ENCODE results near the gene NUMBL.
"Not testable (repeated sequence)": the region's sequence is repeated elsewhere in the genome, so short reads cannot be mapped to it uniquely, and the experiment has no call there.

NUMBL gene

DNA sequence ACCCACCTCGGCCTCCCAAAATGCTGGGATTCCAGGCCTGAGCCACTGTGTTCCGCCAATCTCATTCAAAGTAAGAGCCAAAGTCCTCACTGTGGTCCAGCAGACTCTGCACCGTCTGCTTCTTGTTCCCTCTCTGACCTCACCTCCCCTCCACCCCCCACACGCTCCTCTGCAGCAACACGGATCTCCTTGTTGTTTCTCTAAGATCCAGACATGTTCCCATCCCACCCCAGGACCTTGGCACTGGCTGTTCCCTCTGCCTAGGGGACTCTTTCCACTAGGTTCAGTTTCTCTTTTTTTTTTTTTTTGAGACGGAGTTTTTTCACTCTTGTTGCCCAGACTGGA lies 50.8 kb downstream of the NUMBL start:
- FAIRE-seq = no peak
- DNase-seq (ENCODE audit: extremely low spot score, insufficient read length, low read depth) = no peak

GRCh38 chr19:40638327-40638726 lies 52.1 kb downstream of the NUMBL start:
- FAIRE-seq (no peak), DNase-seq (ENCODE audit: extremely low spot score, insufficient read length, low read depth) (no peak)

GRCh38 chr19:40633207-40633606 lies 57.2 kb downstream of the NUMBL start:
- FAIRE-seq (no peak), DNase-seq (ENCODE audit: extremely low spot score, insufficient read length, low read depth) (no peak)

DNA sequence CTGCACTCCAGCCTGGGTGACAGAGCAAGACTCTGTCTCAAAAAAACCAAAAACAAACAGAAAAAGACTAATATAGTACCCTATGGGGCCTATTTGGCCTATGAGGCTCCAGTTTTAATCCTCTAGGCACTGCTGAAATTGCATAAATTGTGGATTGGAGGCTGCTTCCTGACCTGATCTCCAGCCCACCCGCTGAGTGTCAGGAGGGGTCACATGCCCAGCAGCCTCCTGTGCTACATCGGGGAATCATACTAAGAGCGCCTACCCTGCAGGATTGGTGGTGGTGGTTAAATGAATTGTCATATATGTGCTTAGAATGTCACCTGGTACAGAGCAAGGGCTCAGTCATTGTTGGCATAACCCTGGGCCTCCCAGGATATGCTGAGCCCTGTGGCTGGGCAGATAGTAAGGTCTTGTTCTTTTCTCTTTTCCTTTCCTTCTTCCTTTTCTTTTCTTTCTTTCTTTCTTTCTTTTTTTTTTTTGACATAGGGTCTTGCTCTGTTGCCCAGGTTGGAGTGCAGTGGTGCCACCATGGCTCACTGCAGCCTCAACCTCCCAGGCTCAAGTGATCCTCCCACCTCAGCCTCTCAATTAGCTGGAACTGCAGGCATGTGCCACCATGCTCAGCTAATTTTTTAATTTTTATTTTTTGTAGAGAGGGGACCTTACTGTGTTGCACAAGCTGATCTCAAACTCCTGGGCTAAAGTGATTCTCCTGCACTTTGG lies 58.0 kb downstream of the NUMBL start:
- DNase-seq (ENCODE audit: extremely low spot score, insufficient read length, low read depth) (no peak), FAIRE-seq (no peak)

GRCh38 chr19:40630571-40631160 lies 59.8 kb downstream of the NUMBL start:
- no peak for DNase-seq (ENCODE audit: extremely low spot score, insufficient read length, low read depth)
- FAIRE-seq = no peak

GRCh38 chr19:40629346-40629745 lies 61.1 kb downstream of the NUMBL start:
- DNase-seq (ENCODE audit: extremely low spot score, insufficient read length, low read depth) = no peak
- FAIRE-seq = no peak

DNA sequence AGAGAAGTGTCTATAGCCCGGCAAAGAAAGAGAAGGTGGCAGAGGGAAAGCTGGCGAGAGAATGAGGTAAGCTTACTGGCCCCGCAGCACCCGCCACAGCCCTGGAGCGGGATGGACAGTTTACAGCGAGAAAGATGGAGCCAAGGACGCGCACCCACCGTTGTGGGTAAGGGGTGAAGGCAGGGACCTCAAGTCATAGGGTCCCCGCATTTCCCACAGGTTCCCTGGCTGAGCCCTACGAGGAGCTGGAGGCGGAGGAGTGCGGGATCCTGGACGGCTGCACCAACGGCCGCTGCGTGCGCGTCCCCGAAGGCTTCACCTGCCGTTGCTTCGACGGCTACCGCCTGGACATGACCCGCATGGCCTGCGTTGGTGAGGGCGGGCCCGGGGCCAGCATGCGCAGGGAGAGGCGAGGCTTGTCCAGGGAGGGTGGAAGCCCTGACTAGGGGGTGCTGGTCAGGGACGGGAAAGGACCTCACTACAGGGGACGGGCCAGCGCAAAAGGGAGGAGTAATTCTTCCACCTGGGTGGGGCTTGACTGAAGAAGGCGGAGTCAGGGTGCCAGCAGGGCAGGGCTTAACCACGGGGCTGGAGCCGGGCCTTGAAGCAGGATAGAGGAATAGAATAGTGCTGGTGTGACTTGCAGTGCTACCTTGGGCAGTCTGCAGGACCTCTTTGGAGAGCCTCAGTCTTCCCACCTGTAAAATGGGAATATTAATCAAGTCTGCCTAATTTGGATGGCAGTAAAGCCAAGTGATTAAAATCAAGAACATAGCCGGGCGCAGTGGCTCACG lies 62.8 kb downstream of the NUMBL start:
- DNase-seq (ENCODE audit: extremely low spot score, insufficient read length, low read depth) = no peak
- FAIRE-seq = no peak

DNA sequence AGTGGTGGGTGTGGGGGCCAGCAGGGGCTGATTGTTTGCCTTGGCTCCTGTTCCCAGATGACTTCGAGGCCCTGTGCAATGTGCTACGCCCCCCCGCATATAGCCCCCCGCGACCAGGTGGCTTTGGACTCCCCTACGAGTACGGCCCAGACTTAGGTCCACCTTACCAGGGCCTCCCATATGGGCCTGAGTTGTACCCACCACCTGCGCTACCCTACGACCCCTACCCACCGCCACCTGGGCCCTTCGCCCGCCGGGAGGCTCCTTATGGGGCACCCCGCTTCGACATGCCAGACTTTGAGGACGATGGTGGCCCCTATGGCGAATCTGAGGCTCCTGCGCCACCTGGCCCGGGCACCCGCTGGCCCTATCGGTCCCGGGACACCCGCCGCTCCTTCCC lies 63.5 kb downstream of the NUMBL start:
- DNase-seq (ENCODE audit: extremely low spot score, insufficient read length, low read depth) (no peak), FAIRE-seq (no peak)

DNA sequence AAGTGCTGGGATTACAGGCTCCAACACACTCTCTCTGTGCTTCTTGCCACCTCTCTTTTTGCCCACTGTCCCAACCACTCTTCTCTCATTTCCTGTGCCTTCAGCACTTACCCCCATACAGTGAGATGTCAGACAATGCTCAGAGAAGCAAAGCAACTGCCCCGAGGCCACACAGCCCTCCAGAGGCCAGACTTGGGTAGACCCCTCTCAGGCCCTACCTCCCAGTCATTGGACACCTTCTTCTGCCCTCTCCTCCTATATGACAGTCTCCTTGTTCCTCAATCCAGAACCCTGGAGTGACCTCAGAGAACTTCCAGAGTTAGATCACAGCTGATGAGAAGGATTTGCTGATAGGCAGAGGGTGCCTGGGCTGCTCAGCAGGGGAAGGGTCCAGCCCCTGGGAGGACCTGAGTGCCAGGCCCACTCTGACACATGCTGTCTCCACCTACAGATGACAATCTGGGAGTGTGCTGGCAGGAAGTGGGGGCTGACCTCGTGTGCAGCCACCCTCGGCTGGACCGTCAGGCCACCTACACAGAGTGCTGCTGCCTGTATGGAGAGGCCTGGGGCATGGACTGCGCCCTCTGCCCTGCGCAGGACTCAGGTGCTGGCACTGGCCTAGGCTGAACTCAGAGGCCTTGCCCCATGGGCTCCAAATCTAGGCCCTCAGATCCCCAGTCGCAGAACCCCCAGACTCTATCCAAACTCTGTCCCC lies 64.9 kb downstream of the NUMBL start:
- no peak for DNase-seq (ENCODE audit: extremely low spot score, insufficient read length, low read depth)
- no peak for FAIRE-seq

DNA sequence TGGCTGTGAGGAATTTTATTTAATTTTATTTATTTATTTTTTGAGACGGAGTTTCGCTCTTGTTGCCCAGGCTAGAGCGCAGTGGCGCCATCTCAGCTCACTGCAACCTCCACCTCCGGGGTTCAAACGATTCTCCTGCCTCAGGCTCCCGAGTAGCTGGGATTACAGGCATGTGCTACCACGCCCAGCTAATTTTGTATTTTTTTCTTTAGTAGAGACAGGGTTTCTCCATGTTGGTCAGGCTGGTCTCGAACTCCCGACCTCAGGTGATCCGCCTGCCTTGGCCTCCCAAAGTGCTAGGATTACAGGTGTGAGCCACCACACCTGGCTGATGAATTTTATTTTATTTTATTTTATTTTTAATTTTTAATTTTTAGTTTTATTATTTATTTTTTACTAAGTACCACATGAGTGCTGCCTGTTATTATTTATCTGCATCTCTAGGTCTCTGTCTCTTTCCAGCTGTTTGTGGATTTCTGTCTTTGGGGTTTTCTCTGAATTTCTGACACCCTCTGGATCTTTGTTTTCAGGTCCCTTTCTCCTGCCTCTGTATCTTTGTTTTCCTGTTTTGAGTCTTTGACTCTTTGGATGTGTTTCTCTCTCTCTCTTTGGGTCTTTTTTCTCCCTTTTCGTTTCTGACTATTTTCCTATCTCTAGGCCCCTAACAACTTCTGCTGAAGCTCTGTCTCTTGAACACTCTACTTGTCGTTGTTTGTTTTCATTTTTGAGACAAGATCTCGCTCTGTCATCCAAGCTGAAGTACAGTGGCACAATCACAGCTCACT lies 65.9 kb downstream of the NUMBL start:
- DNase-seq (ENCODE audit: extremely low spot score, insufficient read length, low read depth); FAIRE-seq: not testable (repeated sequence)

DNA sequence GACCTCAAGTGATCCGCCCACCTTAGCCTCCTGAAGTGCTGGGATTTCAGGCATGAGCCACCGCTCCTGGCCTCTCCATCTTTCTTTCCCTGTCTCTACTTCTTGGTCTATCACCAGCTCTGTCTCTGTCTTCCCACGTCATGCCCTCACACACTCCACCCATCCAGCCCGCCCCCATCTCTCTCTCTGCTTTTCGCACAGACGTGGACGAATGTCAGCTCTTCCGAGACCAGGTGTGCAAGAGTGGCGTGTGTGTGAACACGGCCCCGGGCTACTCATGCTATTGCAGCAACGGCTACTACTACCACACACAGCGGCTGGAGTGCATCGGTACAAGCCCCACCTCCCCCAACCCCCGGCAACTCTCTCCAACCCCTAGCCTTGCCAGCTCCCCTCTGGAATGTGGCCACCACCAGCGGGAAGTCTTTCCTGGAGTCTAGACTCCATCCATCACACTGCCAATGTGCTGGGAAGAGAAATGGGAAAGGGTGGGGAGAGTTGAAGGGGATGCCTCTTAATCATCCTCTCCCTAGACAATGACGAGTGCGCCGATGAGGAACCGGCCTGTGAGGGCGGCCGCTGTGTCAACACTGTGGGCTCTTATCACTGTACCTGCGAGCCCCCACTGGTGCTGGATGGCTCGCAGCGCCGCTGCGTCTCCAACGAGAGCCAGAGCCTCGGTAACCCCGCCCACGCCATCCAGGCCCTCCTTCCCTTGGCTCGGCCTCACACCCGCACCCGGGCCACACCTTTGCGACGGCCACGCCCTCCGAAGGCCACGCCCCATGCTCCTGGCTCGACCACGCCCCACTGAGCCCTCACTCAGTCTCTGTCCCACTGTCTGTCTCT lies 66.8 kb downstream of the NUMBL start:
- DNase-seq (ENCODE audit: extremely low spot score, insufficient read length, low read depth) (no peak), FAIRE-seq (no peak)

- FAIRE-seq (no peak), DNase-seq (ENCODE audit: extremely low spot score, insufficient read length, low read depth) (no peak)
Measured at GRCh38 chr19:40622773-40623075, 67.7 kb downstream of the NUMBL start.

GRCh38 chr19:40621966-40622772 lies 68.3 kb downstream of the NUMBL start:
- no peak for DNase-seq (ENCODE audit: extremely low spot score, insufficient read length, low read depth)
- FAIRE-seq = no peak

DNA sequence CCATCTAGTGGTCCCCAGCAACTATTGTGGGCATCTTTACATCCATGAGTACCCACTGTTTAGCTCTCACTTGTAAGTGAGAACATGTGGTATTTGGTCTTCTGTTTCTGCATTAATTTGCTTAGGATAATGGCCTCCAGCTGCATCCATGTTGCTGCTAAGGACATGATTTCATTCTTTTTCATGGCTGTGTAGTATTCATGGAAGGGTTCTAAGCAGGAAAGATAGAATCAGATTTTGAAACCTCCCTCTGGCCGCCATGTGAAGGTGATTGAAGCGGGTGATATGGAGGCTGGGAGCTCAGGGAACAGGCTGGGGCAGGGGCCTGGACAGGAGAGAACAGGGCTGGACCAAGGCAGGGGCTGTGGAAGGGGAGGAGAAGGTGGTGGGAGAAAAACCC lies 69.2 kb downstream of the NUMBL start:
- DNase-seq (ENCODE audit: extremely low spot score, insufficient read length, low read depth) = no peak
- no peak for FAIRE-seq

DNA sequence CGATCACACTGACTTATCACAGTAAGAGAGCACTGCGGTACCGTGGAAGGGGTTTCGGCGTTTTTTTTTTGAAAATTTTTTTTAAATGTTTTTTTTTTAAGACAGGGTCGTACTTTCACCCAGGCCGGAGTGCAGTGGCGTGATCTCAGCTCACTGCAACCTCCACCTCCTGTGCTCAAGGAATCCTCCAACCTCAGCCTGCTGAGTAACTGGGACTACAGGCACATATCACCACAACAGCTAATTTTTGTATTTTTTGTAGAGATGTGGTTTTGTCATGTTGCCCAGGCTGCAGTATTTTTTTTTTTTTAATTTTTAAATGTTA lies 70.3 kb downstream of the NUMBL start:
- FAIRE-seq (no peak), DNase-seq (ENCODE audit: extremely low spot score, insufficient read length, low read depth) (no peak)

DNA sequence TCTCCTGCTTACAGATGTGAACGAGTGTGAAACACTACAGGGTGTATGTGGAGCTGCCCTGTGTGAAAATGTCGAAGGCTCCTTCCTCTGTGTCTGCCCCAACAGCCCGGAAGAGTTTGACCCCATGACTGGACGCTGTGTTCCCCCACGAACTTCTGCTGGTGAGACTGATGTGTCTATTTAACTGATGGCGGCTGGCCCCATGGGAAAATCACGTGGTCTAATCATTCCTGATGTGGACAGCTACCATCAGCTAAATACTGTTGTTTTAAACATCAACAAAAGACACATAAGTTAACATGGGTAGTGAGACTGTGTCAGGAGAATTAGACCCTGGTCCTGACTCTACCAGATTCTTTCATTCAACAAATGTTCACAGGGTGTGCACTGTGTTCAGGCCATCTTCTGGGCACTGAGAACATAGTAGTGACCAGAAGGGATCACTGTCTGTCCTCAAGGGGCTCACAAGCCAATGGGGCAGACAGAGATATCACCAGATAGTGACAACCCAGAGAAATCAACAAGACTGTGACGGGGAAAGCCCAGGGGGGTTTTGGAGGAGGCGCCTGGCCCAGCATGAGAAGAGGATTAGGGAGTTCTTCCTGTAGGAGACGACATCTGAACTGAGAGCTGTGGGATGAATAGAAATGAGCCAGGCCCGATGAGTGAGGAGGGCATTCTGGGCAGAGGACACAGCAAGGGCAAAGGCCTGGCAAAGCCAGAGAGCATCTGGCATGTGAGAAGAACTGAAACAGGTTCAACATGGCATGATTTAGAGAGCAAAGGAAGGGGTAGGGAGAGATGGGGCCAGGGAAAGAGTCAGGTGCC lies 70.9 kb downstream of the NUMBL start:
- FAIRE-seq = no peak
- no peak for DNase-seq (ENCODE audit: extremely low spot score, insufficient read length, low read depth)

DNA sequence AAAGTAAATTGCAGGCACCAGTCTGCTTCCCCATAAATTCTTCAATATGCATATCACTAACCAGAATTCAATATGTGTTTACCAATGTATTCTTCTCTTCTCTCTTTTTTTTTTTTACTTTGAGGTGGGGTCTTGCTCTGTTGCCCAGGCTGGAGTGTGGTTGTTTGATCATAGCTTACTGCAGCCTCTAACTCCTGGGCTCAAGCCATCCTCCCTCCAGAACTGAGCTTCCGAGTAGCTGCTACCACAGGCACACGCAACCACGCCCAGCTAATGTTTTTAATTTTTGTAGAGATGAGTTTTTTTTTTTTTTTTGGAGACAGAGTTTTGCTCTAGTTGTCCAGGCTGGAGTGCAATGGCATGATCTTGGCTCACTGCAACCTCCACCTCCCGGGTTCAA lies 72.5 kb downstream of the NUMBL start:
- DNase-seq (ENCODE audit: extremely low spot score, insufficient read length, low read depth) = no peak

DNA sequence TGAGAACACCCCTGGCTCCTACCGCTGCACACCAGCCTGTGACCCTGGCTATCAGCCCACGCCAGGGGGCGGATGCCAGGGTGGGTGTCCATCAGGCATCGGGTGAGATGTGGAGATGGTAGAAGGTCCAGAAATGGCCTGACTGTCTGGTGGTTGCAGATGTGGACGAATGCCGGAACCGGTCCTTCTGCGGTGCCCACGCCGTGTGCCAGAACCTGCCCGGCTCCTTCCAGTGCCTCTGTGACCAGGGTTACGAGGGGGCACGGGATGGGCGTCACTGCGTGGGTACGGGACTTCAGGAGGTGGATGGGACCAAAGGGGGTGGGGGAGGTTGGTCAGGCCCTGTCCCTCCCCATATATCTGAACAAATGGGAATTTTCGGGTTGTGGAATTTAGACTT lies 73.5 kb downstream of the NUMBL start:
- DNase-seq (ENCODE audit: extremely low spot score, insufficient read length, low read depth) = no peak
- FAIRE-seq = no peak

More for the DNA sequence above, 72.5 kb downstream of the NUMBL start:
- FAIRE-seq = no peak

All from GM18507 (cell line).